Kasumi-1 (cell line): ENCODE measurements around the gene PQBP1.
"Not testable (repeated sequence)": the region's sequence is repeated elsewhere in the genome, so short reads cannot be mapped to it uniquely, and the experiment has no call there.

Experiments used
- DNase-seq, 2 experiments: peaks; one replicate each; lab custom pipeline; 2025; lab: John Stamatoyannopoulos, UW

The PQBP1 gene

DNA sequence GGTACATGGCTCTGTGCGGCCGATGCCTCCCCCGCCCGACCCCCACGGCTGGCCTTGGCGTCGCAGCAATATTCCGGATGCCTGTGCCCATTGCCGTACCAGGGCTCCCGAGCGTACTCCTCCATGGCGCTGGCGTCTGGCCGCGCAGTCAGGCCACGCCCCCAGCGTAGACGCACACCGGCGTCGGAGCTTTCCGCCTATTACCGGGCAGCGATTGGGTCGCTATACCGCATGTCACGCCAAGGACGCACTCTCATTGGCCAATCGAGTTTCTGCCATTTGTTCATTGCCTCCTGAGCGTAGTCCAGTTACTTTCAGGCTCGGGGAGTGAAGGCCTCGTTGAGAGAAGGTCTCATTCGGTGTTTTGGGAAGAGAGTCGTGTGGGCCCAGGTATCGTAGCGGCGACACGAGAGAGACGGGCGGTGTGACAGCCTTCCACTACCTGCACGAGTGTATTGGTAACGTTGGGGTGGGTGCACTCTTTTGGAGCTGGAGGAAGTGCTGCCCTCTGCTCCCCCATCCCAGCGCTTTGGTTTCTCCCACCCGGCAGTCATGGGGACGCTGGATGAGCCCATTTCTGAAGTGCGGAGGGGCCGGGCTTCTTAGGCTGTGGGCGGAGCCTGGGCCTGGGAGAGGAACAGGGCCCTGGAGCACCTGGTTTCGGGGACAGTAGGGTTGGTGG, at the start of gene PQBP1, which contains the start of gene TIMM17B:
TSS of gene PQBP1 (plus strand) at position 306 of the 682 bp plus-strand sequence. CDS start 580 bp downstream, outside the sequence.
TSS of gene TIMM17B (minus strand) at position 144 of the 682 bp plus-strand sequence. CDS start at position 125, 19 bp downstream.
- peak; percentile 85 to 94 for DNase-seq

DNA sequence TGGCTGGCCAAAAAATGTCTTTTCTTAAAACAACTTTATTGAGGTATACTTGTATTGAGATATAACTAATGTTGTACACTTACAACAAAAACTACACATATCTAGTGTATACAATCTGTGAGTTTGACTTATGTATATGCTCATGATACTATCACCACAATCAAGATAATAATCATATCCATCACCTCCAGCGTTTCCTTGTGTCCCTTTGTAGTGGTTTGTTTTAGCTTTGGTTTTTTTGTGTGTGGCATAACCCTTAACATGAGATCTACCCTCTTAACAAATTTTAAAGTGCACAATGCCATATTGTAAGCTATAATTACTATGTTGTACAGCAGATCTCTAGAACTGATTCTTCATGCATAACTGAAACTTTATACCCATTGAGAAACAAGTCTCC, 48.9 kb upstream of the PQBP1 start:
- DNase-seq, result no peak

DNA sequence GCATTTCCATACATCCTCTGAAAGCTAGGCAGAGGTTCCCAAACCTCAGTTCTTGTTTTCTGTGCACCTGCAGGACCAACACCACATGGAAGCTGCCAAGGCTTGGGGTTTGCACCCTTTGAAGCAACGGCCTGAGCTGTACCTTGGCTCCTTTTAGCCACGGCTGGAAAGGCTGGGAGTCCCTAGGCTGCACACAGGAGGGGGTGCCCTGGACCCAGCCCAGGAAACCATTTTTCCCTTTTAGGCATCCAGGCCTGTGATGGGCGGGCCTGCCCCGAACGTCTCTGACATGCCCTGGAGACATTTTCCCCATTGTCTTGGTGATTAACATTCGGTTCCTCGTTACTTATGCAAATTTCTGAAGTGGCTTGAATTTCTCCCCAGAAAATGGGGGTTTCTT, 44.9 kb upstream of the PQBP1 start:
- DNase-seq, result no peak

GRCh38 chrX:48853494-48853893, 44.2 kb upstream of the PQBP1 start:
- not testable (repeated sequence) for DNase-seq

DNA sequence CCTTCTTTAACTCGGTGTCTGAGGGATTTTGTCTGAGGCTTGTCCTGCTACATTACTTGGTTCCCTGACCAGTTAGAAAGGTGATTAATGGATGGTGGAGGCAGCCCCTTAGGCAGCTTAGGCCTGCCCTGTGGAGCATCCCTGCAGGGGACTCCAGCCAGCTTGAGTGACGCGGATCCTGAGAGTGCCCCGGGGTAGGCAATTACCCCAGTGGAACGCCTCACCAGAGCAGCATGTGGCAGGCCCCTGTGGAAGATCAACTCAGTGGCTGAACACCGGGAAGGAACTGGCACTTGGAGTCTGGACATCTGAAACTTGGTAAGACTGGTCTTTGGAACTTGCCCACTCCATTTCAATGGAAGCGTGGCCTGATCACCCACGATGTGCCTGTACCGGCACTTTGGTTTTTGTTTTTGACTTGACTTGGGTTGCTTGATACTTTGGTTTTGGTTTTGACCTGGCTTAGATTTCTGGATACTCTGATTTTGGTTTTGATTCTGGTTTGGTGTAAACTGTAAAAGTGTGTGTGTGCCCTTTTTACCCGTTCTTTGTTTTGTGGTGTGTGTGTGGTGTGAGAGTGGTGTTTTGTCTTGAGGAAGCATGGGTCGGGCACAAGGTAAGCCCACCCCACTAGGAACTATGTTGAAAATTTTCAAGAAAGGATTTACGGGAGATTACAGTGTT, 43.5 kb upstream of the PQBP1 start:
- not testable (repeated sequence) for DNase-seq

DNA sequence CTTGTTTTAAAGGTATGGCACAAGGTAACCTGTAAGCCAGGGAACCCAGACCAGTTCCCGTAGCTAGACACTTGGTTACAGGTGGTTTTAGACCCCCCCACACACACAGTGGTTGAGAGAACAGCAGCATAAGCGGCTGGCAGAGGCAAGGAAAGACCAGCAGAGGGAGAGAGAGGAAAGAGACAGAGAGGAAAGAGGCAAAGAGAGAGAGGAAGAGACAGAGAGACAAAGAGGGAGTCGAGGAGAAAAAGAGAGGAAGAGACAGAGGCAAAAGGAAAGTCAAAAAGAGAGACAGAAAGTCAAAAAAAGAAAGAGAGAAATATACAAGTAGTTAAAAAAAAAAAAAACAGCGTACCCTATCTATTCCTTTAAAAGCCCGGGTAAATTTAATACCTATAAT, 42.8 kb upstream of the PQBP1 start:
- peak; percentile 7 to 23 for DNase-seq

- DNase-seq, result no peak
These were observed 33.5 kb upstream of the PQBP1 start for GRCh38 chrX:48864210-48864609.

DNA sequence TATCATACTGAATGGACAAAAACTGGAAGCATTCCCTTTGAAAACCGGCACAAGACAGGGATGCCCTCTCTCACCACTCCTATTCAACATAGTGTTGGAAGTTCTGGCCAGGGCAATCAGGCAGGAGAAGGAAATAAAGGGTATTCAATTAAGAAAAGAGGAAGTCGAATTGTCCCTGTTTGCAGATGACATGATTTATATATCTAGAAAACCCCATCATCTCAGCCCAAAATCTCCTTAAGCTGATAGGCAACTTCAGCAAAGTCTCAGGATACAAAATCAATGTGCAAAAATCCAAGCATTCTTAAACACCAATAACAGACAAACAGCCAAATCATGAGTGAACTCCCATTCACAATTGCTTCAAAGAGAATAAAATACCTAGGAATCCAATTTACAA, 25.7 kb upstream of the PQBP1 start:
- not testable (repeated sequence) for DNase-seq

DNA sequence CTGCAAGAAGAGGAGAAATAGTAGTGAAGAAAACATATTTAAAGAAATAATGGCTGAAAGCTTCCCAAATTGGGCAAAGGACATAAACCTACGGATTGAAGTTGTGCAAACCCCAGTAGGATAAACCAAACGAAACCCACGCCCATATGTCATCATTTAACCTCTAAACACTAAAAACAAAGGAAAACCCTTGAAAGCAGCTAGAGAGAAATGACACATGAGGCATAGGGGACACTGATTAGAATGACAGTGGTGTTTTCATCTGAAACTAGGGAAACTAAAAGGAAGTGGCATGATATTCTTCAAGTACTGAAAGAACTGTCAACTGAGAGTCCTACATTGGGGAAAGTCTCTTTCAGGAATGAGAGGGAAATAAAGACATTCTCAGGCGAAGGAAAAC, 20.8 kb upstream of the PQBP1 start:
- DNase-seq, result not testable (repeated sequence)

DNA sequence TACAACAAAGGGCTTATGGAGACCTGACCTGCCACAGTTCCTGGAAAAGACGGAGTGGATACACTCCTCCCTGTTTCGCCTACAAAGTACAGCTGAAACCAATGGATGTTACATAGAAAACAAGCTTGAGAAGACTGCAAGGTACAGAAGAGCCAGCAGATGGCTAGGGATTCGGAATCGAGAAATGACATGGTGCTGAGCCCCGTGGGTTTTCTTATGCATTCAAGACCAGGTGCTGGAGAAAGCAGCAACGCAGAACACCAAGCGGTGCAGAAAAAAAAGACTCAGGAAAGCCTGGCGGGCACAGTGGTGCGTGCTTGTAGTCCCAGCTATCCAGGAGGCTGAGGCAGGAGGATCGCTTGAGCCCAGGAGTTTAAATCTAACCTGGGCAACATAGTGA, 14.0 kb upstream of the PQBP1 start:
- DNase-seq, result no peak

GRCh38 chrX:48886586-48886985, 11.1 kb upstream of the PQBP1 start:
- not testable (repeated sequence) for DNase-seq

GRCh38 chrX:48890296-48890925, 7.3 kb upstream of the PQBP1 start:
- DNase-seq, result no peak

- peak in 1 of 2 experiments; percentile 5 for DNase-seq
These were observed 6.8 kb upstream of the PQBP1 start for GRCh38 chrX:48890934-48891401.

DNA sequence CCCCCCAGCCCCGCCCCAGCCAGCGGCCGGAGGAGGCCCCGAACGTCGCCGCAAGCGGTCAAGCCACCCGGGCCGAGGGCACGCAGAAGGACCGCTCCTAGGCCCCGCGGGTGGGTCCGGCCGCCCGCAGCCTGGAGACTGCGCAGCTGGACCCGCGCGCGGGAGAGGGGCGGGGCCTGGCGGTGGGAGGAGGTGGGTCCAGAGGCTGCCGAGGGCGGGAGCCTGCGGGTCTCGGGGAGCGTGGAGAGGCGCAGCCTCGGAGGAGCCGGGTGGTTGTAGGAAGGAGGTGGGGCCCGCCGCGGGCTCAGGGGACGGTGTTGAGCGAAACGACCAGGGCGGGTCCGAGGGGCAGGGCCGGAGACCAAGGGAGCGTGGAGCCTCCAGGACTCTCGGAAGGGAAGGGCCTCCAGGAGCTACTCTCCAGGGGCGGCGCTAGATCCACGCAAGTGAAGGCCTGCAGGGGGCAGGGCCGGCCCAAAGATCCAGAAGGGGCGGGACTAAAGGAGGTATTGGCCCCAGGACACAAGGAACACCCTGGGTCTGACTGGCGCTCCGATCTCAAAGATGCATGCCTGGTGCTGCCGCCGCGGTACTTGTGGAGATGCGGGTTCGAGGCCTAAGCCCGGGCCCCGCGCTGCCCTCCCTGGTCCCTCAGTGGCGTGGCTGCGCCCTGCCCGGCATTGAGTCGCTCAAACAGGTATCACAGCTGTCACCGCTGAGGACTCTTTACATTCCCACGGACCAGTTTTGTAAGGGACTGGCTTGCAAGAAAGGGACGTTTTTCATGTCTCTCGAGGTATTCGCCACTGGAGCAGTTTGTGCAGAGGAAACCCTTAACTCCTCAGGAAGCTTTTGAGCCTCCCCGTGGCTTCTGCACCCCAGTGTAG, 6.1 kb upstream of the PQBP1 start:
- DNase-seq, result peak; percentile 74 to 83

- no peak for DNase-seq
These were observed 4.8 kb upstream of the PQBP1 start for GRCh38 chrX:48892896-48893295.

DNA sequence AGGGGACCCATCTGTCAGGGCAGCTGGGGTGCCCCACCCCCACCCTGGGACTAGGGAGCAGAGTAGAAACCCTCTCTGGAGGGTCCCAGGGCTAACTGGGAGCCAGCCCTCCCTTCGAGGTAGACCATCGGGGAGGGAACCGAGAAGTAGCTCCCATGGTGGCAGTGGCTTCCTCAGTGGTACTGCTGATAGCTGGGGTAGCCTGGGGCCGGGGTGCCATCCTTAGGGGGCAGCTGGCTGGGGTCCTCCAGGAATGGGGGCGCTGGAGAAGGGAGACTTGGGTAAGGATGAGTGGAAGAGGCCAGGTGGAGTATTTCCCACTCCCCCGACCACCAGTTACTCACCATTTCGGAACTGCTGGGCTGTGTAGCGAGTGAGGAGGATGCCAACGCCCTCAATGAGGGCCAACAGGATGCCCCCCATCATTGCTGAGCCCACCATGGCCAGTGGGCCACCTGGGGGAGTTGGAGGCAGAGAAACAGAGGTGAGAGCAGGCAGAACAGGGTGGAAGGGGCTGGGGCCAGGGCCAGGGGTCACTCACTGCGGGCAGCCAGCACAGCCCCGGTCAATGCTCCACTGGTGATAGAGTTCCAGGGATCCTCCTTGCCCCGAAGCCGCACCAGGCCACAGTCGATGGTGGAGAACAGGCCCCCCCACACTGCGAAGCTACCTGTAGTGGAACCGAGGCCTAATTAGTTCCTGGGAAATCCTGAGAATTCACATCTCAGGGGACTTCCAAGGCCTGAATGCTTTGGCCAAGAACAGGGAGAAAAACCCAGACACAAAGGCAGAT, 4.0 kb upstream of the PQBP1 start:
- DNase-seq, result no peak

GRCh38 chrX:48894891-48895290, 2.8 kb upstream of the PQBP1 start:
- DNase-seq, result no peak

- DNase-seq, result peak in 1 of 2 experiments; percentile 3
These were observed 1.1 kb upstream of the PQBP1 start for GRCh38 chrX:48896611-48897011.

- DNase-seq, result peak; percentile 43 to 52
These were observed 539 bp upstream of the PQBP1 start for GRCh38 chrX:48897157-48897624.

GRCh38 chrX:48899078-48899410, 1.3 kb downstream of the PQBP1 start:
- DNase-seq, result no peak

DNA sequence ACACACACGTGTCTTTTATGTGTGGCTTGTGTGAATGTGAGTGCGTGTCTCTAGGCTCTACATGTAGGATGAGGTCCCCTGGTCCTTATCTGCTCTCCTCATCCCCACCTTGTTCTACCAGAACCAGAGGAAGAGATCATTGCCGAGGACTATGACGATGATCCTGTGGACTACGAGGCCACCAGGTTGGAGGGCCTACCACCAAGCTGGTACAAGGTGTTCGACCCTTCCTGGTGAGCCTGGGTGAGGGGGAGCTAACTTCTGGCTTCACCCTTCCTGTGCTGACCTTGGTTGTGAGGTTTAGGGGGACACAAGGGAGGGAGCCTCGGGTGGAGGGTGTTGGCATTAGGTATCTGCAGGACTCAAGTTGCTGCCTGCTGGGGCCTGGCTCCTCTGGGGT, 3.3 kb downstream of the PQBP1 start:
- DNase-seq, result no peak
